NOMO-1 (cell line): ENCODE measurements around the gene E4F1.

Source experiments
- DNase-seq, 2 experiments: peaks; one replicate each; lab custom pipeline; 2025; ENCODE audit not compliant: unreplicated experiment in 2 of 2; lab: John Stamatoyannopoulos, UW

E4F1 gene

DNA sequence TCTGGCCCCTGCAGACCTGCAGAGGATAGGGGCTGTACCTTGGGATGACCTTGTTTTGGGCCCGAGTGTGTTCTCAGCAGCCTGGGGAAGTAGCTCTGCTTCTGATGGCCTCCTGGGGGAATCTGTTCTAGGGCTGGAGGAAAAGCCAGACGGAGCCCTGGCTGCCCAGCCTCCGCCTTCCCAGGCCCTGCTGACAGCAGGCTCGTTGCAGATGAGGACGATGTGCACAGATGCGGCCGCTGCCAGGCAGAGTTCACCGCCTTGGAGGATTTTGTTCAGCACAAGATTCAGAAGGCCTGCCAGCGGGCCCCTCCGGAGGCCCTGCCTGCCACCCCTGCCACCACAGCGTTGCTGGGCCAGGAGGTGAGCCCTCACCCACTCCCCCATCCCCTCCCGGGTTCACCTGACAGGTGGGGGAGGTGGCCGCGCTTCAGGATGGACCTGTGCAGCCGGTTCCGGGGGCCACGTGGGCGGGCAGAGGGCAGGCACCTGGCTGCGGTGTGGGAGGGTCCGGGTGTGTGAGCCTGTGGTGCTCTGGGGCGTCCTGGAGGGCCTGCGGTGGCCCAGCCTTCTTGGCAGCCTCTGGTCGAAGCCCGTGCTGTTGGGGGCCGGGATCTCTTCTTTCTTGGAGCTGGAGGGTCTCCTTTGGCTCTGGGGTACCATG lies 4.9 kb downstream of the E4F1 start:
- no peak for DNase-seq

GRCh38 chr16:2229091-2229490 lies 5.7 kb downstream of the E4F1 start:
- DNase-seq = no peak

DNA sequence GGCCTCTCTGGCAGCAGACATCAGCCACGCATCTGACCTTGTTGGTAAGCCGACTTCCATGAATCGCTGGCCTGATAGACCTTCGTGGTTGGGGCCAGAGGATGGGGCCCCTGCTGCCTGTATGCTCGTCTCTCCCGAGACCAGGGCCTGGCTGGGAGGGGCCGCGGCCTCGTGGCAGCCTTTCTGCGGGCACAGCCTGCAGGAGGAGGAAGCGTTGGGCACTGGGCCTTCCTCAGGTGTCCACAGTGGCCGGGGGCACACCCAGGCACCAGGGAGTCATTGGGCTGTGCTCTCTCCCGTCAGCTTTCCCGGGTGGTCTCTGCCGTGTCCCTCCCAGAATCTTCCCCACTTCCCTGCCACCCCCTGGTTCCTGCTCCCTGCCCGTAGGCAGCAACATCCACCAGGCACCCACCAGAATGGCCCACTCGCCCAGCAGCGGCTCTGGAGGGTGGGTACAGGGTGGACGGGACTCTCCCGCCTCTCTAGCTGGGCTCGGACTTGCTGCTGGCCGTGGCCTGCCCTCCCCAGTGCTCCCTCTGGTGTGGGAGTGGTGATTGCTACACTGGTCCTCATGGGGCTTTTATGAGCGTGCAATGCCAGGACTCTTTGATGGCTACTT lies 6.3 kb downstream of the E4F1 start:
- no peak for DNase-seq

DNA sequence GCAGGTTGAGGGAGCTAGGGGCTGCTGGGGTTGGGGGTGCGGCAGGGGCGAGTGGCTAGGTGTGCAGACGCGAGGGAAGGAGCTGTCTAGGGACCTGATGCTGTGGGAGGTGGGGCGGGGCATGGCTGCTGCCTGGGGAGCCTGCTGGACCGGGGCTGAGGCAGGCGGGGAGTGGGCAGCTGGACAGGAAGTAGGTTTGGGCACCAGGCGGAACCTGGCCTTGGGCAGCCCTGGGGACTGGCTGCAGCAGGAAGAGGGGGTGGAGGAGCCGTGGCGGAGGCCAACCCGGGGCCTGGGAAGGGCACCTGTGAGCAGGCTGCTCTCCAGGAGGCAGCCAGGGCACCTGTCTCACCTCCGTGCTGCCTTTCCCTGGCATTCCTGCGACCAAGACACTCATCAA lies 7.0 kb downstream of the E4F1 start:
- DNase-seq = no peak

DNA sequence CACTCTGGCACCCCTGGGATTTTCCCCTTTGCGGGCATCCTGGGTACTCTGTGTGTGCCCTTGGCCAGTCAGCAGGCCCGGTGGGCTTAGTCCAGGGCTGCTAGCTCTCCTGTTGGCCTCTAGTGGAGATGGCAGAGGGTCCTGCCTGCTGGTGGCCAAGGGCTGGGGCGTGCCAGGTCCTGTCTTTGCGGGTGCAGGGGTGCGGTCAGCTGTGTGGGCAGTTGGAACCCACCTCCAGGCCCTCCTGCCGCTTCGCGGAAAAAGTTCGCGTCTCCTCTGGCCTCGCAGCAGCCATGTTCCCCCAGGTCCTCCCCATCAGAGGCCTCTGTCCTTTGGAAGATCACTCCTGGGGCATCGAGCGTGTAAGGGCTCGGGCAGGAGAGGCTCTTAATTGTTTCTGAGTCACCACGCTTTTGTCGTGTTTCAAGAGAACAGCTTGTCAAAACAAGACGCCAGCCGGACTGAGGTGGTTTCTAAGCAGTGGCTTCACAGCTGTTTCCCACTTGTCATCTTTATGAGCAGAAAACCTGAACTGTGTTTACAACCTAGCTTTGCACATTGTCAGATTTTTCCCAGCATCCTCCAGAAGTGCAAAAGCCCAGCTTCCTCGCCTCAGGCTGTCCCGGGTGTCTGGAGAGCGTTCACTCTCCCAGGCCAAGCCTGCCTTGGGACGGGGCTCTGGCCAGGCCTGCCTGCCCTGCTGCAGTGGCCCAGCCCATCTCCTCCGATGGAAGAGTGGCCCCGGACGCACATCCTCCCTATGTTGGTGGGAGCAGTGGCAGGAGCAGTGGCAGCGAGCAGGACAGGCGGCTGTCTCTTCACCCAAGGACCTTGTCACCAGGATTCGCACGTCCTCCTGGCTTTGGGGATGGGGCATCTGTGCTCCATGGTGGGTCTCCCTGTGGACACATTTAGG lies 7.9 kb downstream of the E4F1 start:
- no peak for DNase-seq

- DNase-seq = no peak
Measured at GRCh38 chr16:2232094-2232990, 9.0 kb downstream of the E4F1 start.

GRCh38 chr16:2233046-2233775 lies 9.8 kb downstream of the E4F1 start:
- DNase-seq = no peak

- DNase-seq = no peak
Measured at GRCh38 chr16:2233872-2234812, 10.8 kb downstream of the E4F1 start.

GRCh38 chr16:2234813-2235170 lies 11.4 kb downstream of the E4F1 start:
- no peak for DNase-seq

DNA sequence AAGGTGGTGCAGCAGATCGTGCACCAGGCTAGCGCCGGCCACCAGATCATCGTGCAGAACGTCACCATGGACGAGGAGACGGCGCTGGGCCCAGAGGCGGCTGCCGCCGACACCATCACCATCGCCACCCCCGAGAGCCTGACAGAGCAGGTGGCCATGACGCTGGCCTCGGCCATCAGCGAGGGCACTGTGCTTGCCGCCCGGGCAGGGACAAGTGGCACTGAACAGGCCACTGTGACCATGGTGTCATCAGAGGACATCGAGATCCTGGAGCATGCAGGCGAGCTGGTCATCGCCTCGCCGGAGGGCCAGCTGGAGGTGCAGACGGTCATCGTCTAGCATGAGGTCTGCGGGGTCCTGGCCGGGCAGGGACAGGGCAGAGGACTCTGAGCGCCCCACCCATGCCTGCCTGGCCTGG lies 11.9 kb downstream of the E4F1 start:
- DNase-seq = no peak

DNA sequence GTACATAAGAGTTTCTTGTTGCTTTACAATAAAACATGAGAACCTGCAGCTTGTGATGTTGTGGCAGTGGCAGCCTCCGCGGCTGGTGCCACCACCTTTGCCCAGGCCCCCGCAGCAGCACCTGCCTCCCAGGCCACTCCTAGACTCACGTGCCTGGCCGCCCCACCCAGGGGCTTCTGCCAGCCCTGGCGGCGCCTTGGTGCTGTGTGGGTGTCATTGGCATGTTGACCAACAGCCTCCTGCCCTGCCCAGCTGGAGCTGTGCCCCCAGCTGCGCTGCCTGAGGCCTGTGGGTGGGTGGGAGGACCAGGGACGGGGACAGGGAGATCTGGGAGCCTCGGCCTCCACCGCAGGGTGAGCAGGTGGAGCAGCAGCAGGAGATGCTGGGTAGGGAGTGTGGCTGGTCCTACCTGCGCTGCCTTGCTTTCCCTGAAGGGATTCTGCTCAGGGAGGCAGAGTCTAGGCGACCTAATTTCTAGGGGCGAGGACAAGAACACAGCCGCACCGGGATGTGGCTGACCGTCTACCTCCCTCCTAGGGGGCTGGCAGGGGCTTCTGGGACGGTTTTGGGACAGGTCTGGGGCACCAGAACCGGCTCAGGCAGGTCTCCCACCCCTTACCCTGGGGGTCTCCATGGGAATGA lies 12.4 kb downstream of the E4F1 start:
- DNase-seq = no peak

DNA sequence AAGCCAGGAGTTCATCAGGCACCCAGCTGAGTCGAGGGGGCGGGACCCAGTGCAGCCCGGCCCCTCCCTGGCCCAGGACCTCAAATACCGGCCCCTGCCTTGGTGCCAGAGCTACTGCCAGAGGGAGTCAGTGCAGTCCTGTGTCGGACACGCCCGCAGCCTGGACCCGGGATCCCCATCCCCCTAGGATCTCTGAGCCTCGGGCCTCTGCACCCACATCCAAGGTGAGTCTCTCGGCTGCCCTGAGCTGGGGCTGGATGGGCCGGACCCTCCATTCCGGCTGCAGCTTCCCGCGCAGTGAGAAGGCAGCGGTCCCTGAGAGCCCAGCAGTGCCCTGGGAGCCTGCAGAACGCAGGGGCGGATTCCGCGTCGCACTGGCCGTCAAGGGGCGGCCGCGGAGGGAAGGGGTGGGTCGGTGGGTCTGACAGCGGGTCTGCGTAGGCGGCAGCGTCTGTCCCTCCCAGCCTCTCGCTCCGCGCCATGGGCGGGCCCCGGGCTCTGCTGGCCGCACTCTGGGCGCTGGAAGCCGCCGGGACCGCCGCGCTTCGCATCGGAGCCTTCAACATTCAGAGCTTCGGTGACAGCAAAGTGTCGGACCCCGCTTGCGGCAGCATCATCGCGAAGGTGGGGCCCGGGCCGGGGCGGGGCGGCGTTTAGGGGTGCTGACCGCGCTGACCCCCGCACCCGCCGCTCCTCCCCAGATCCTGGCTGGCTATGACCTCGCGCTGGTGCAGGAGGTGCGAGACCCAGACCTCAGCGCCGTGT lies 13.1 kb downstream of the E4F1 start, which contains the start of gene DNASE1L2:
Gene DNASE1L2 (plus strand): TSS at position 108 of the 765 bp plus-strand sequence. CDS start 373 bp downstream, at position 481.
- no peak for DNase-seq

- DNase-seq = no peak
Measured at GRCh38 chr16:2237102-2237482, 13.7 kb downstream of the E4F1 start.

- no peak for DNase-seq
Measured at GRCh38 chr16:2237493-2238149, 14.2 kb downstream of the E4F1 start.

GRCh38 chr16:2238150-2238837 lies 14.9 kb downstream of the E4F1 start:
- DNase-seq = no peak

GRCh38 chr16:2238838-2239675 lies 15.7 kb downstream of the E4F1 start:
- DNase-seq = no peak
